Aorta (tissue), 5 donors: ENCODE measurements around the gene AFAP1. TPM values are rescaled to one million over a fixed set of nuclear protein-coding genes. Genes with fewer than 3 reads are reported as not detected.

Experiments used
- ATAC-seq: fragments of 200-7000 bp; cut with Tn5 transposase; one replicate; pipeline ENCODE4 v1.9.1; 2022; ENCODE audit warnings: moderate library complexity; ENCODE audit not compliant: low FRiP score
- DNase-seq, 2 donors: peaks; one replicate each; pipeline ENCODE4 v3.0.0-alpha.2; 2020
- H3K27ac ChIP-seq, 2 donors: one replicate each; pipeline ENCODE4 v1.5.1; 2013; ENCODE audit warnings: low read length in 2 of 2, mild to moderate bottlenecking in 2 of 2, moderate library complexity in 2 of 2, control low read depth in 1 of 2, inconsistent platforms in 1 of 2, low read depth in 1 of 2
- H3K27me3 ChIP-seq, 2 donors: one replicate each; pipeline ENCODE4 v1.6.1; 2013; ENCODE audit warnings: control low read depth in 1 of 2, low read length in 1 of 2, mild to moderate bottlenecking in 1 of 2, moderate library complexity in 1 of 2; ENCODE audit not compliant: insufficient read depth in 2 of 2, control insufficient read depth in 1 of 2
- H3K36me3 ChIP-seq, 2 donors: one replicate each; pipeline ENCODE4 v1.6.1; 2013; ENCODE audit warnings: control low read depth in 1 of 2, low read length in 1 of 2, mild to moderate bottlenecking in 1 of 2; ENCODE audit not compliant: insufficient read depth in 2 of 2, control insufficient read depth in 1 of 2
- H3K4me1 ChIP-seq, 2 donors: one replicate each; pipeline ENCODE4 v1.6.1; 2013; ENCODE audit warnings: low read length in 2 of 2, control low read depth in 1 of 2, mild to moderate bottlenecking in 1 of 2, moderate library complexity in 1 of 2; ENCODE audit not compliant: insufficient read depth in 2 of 2, control insufficient read depth in 1 of 2
- H3K4me3 ChIP-seq, 2 donors: one replicate each; pipeline ENCODE4 v1.5.1; 2013; ENCODE audit warnings: low read length in 2 of 2, control low read depth in 1 of 2, mild to moderate bottlenecking in 1 of 2
- H3K9me3 ChIP-seq: one replicate; pipeline ENCODE4 v1.6.1; 2013; ENCODE audit warnings: mild to moderate bottlenecking, low read length; ENCODE audit not compliant: control insufficient read depth
- WGBS, 2 donors: extraction: QIAGEN DNeasy Blood & Tissue Kit; methylation state at CpG; one replicate each; pipeline ENCODE4 v1.1.7; 2013; 5-methylcytosine and 5-hydroxymethylcytosine counted together
- intact Hi-C, 2 donors: fragments of 100-400 bp; cut with DNase I; formaldehyde crosslinking; loops; one replicate each; pipeline versions ENCODE4 v1.14.2 to v1.15.0; 2022
- polyA plus RNA-seq, 2 donors: library from polyadenylated mRNA; stranded (reverse); fragments of 200-250 nt; gene quantifications; one replicate each; pipeline ENCODE4 v1.2.3, GENCODE V29; 2013
- total RNA-seq, 2 donors: library from RNA; stranded (reverse); fragmentation: NEBNext Ultra II Directional; extraction: Animal tissue kit (Norgen Biotek cat#: 25700); gene quantifications; one replicate each; pipeline ENCODE4 v1.2.1, GENCODE V29; 2021
- donor health status: healthy with polysubstance abuse.
- donor health status: Bipolar disorder and iron deficiency.
- donor health status: DM: no; HTN: no; CAD: no.
- donor health status: DM: no; HTN: no; CAD: no.
- donor health status: DM: yes; HTN: yes; CAD: no.

The AFAP1 gene
- total and polyA plus RNA-seq, 4 donors, result 4.6 to 60.5 (median 26.9) TPM

DNA sequence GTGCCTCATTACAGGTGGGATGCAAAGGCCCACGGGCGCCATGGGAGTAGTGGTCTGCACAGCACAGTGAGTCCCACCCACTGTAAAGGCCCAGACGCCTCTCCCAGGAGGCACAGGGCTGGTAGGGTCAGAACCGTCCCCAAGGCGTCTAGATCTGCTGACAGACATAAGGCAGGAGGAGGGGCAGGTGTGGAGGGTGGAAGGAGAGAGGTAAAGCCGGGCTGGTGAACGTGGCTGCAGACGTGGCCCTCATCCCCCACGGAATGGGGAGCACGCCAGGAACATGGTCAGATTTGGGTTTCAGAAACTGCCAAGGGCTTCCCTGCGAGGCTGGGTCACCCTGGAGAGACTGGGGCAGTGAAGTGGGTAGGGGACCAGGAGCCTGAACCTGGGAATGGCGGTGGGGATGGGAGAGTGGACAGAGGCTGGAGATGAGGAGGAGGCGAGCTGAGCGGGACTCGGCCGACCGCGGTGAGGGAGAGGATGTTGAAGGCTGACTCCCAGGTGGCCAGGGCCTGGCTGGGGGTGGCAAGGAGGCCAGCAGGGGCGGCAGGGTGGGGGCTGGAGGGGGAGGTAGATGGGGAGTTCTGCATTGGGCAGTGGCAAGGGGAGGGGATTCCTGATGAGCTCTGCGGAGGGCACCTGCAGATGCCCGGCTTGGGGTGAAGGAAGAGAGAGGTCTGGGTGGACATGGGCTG is 184.9 kb downstream of the AFAP1 start:
- H3K4me1 ChIP-seq, result no peaks in the 10 kb centered on the region
- DNase-seq (no peak), ATAC-seq (no peak)
- H3K4me3 ChIP-seq, result no peak overlapping the region
- WGBS, 2 donors, result 88 to 90% methylated on average over 19 to 21 of the region's 21 CpGs
- H3K27me3 ChIP-seq, result no peaks in the 10 kb centered on the region
- intact Hi-C loops, result no loop called here
- no peak overlapping the region for H3K27ac ChIP-seq
- no peaks in the 10 kb centered on the region for H3K36me3 ChIP-seq
- no peaks in the 10 kb centered on the region for H3K9me3 ChIP-seq

DNA sequence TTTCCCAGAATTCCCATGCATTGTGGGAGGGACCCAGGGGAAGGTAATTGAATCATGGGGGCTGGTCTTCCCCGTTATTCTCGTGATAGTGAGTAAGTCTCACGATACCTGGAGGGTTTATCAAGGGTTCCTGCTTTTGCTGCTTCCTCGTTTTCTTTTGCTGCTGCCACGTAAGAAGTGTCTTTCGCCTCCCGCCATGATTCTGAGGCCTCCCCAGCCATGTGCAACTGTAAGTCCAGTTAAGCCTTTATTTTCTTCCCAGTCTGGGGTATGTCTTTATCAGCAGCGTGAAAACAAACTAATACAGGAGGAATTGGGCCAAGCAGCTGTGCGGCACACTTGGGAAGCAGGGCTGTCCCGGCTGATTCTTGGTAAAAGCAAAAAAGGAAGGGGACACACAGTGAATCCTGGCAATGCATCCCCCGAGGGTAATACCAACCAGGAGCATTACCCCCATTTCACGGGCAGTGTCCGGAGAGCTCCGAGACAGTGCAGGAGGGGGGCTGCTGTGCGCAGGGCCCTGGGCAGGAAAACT is 185.7 kb downstream of the AFAP1 start:
- H3K27me3 ChIP-seq, result no peaks in the 10 kb centered on the region
- H3K4me3 ChIP-seq, result no peak overlapping the region
- DNase-seq (no peak), ATAC-seq (no peak)
- WGBS, 2 donors, result 84 to 89% methylated on average over 15 of the region's 15 CpGs
- no peaks in the 10 kb centered on the region for H3K36me3 ChIP-seq
- no peak overlapping the region for H3K27ac ChIP-seq
- intact Hi-C loops, result no loop called here
- H3K9me3 ChIP-seq, result no peaks in the 10 kb centered on the region
- no peaks in the 10 kb centered on the region for H3K4me1 ChIP-seq

DNA sequence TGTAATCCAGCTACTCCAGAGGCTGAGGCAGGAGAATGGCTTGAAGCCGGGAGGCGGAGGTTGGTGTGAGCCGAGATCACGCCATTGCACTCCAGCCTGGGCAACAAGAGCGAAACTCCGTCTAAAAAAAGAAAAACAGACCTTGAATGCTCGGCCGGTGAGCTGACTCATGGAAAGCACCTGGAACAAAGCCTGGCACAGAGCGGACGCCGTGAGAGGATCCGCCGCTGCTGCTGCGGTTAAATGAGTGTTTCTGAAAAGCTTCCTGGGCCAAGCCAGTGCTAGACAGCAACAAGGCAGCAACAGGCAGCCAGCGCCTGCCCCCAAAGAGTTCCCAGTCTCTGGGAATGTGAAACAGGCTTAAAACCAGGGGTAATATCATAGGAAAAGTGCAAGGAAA is 186.4 kb downstream of the AFAP1 start:
- H3K27ac ChIP-seq, result no peak overlapping the region
- ATAC-seq, result no peak
- intact Hi-C loops, result no loop called here

DNA sequence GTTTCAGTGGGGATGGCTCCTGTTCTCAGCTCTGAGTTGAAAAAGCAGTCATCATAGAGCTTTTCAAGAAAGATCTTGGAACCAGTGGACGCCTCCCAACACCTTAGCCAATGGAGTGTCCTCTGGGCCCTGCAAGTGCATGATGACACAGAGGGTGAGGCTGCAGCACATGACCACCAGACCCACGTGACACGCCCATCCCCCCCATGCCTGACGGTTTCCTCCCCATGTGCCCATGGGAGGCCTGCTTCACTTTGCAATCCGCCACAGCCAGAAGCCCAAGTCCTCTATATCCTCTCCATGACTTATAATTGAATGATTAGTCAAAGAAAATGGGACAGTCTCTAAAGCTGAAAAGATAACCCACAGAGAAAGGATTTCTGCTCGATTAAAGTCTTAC is 187.0 kb downstream of the AFAP1 start:
- ATAC-seq, result no peak
- no peak overlapping the region for H3K27ac ChIP-seq
- H3K36me3 ChIP-seq, result no peaks in the 10 kb centered on the region
- no peak for DNase-seq
- 94 to 95% methylated on average over 6 of the region's 6 CpGs for WGBS, 2 donors
- H3K9me3 ChIP-seq, result no peaks in the 10 kb centered on the region
- no peaks in the 10 kb centered on the region for H3K27me3 ChIP-seq
- H3K4me3 ChIP-seq, result no peak overlapping the region
- intact Hi-C loops, result no loop called here
- no peaks in the 10 kb centered on the region for H3K4me1 ChIP-seq

More for the DNA sequence above, 186.4 kb downstream of the AFAP1 start:
- H3K36me3 ChIP-seq, result no peaks in the 10 kb centered on the region
- no peaks in the 10 kb centered on the region for H3K27me3 ChIP-seq
- H3K9me3 ChIP-seq, result no peaks in the 10 kb centered on the region
- DNase-seq, result no peak
- H3K4me1 ChIP-seq, result no peaks in the 10 kb centered on the region
- no peak overlapping the region for H3K4me3 ChIP-seq
- 91 to 92% methylated on average over 15 of the region's 15 CpGs for WGBS, 2 donors

DNA sequence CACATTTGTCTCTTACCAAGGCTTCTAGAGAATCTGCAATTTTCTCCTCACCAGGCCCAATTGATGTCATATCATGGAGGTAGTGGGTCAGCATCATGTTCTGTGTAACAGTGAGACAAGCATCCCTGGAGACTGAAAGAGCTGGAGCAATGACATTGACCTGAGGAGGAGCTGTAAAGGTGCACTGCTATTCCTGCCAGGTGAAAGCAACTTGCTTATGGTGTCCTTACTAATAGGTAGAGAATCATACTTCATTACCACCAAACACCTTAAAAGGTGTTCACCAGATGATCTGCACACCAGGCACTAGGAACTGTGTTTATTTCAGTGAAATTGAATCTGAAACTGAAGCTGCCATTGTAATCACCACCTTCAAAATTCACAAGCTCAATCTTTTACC is 188.7 kb downstream of the AFAP1 start:
- intact Hi-C loops, result no loop called here
- no peak for ATAC-seq
- H3K27me3 ChIP-seq, result no peaks in the 10 kb centered on the region
- H3K4me1 ChIP-seq, result no peaks in the 10 kb centered on the region
- H3K27ac ChIP-seq, result no peak overlapping the region
- no peak for DNase-seq
- no peak overlapping the region for H3K4me3 ChIP-seq
- no peaks in the 10 kb centered on the region for H3K9me3 ChIP-seq
- H3K36me3 ChIP-seq, result no peaks in the 10 kb centered on the region

DNA sequence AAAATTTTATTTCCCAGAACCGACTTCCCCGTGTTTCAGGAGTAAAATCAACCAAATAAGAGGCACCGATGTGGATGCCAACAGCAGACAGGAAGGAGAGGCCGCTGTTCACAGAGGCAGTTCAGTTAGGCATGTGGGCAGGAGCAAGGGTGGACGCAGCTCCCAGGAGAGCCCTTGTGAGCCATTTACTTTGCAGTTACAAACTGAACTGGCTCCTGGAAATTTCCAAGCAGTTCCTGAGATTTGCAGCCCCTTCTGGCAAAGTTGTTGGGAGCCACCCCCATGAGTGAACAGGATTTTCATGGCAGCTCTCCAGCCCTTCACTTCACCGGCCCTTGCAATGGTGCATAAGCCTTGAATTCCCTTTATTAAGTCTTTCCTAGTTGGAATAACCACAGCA is 189.1 kb downstream of the AFAP1 start:
- WGBS, 2 donors, result 39 to 41% methylated on average over 6 of the region's 6 CpGs
- no peak overlapping the region for H3K27ac ChIP-seq
- ATAC-seq (no peak), DNase-seq (no peak)
- no peaks in the 10 kb centered on the region for H3K9me3 ChIP-seq
- no peaks in the 10 kb centered on the region for H3K4me1 ChIP-seq
- H3K36me3 ChIP-seq, result no peaks in the 10 kb centered on the region
- intact Hi-C loops, result no loop called here
- H3K27me3 ChIP-seq, result no peaks in the 10 kb centered on the region
- no peak overlapping the region for H3K4me3 ChIP-seq

DNA sequence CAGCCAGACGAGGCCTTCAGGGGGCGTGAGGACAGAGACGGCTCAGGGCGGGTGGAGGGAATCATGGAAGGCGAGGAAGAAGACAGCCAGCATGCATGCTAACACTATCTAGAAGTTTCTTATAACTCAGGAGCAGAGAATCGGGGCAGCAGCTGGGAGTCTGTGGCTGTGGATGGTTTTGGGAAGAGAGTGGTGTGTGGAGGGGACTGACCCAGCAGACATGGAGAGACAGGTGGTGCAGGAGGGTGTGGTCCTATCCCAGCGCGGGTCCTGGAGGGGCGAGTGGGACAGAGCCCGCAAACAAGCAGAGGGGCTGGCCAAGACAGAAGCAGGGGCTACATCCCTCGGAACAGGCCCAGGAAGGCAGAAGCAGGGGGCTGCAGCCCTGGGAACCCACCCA is 192.1 kb downstream of the AFAP1 start:
- 96% methylated on average over 11 of the region's 11 CpGs for WGBS, 2 donors
- Histone ChIP-seq H3K4me1 (no peaks in the 10 kb centered on the region), H3K36me3 (no peaks in the 10 kb centered on the region), H3K27ac (no peak overlapping the region), H3K4me3 (no peak overlapping the region), H3K27me3 (no peaks in the 10 kb centered on the region), H3K9me3 (no peaks in the 10 kb centered on the region)
- DNase-seq (no peak), ATAC-seq (no peak)
- intact Hi-C loops, result no loop called here

DNA sequence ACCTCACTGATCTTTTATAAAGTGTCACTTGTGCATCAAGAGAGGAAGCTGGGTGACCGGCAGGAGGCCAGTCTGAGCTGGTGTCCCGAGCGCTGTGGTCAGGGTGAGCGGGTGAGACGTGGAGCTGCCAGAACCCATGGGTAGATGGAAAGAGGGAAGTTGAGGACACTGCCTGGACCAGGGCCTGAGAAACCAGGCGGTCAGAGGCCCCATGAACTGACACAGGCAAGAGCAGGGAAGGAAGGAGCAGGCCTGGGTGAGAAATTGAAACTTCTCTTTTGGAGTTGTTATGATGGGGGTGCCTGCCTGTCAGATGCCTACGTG is 192.6 kb downstream of the AFAP1 start:
- DNase-seq, result peak in 1 of 2 donors; percentile 90
- 91 to 94% methylated on average over 7 of the region's 7 CpGs for WGBS, 2 donors
- intact Hi-C loops, result no loop called here
- Histone ChIP-seq H3K36me3 (no peaks in the 10 kb centered on the region), H3K4me3 (no peak overlapping the region), H3K27ac (no peak overlapping the region), H3K9me3 (no peaks in the 10 kb centered on the region), H3K4me1 (no peaks in the 10 kb centered on the region), H3K27me3 (no peaks in the 10 kb centered on the region)
- ATAC-seq, result no peak

DNA sequence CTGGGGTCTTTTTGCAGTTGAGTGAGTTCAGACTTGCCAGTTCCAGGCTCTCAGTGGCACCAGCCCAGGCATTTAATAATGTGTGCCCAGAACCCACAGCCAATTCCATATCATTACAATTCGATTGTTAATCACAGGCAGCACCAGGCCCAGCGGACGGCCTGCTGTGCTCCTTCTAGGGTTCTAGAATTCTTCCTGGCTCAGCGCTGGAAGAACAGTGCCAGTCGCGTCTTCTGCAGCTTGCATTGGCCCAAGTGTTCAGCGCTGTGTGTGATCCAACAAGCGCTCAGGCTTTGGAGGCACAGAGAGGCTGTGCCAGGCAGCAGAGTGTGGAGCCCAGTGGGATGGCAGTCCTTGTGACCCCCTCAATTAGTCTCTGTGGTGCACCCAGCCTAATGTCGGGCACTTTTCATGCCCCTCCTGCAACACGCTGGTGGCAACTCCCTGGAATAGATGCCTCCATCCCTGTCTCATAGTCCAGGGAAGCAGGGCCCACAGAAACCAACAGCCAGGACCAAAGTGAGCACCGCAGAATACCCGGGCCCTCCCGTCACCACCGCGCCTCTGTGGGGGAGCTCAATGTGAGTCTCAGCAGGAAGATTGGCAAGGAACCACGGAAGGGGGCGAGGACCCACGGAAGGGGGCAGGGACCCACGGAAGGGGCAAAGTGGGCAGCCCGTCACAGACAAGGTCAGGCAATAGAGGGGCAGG is 193.2 kb downstream of the AFAP1 start:
- WGBS, 2 donors, result 91 to 93% methylated on average over 20 of the region's 20 CpGs
- DNase-seq, result no peak
- H3K4me3 ChIP-seq, result no peak overlapping the region
- H3K36me3 ChIP-seq, result no peaks in the 10 kb centered on the region
- no peaks in the 10 kb centered on the region for H3K4me1 ChIP-seq
- intact Hi-C loops, result no loop called here
- no peak for ATAC-seq
- no peaks in the 10 kb centered on the region for H3K27me3 ChIP-seq
- H3K9me3 ChIP-seq, result no peaks in the 10 kb centered on the region
- H3K27ac ChIP-seq, result no peak overlapping the region
